OCI-LY7 (cell line): Measurements from ENCODE around the gene LRIG2. TPM values are rescaled to one million over a fixed set of nuclear protein-coding genes. Genes with fewer than 3 reads are reported as not detected.

Experiments
- BruUV-seq: library from RNA; stranded (reverse); fragments of 400-500 nt; replicated peaks from 2 replicates; lab custom pipeline; 2021; lab: Mats Ljungman, UMichigan
- CTCF ChIA-PET: fragments of 300-600 bp; sonication (Branson Sonifier 250); formaldehyde crosslinking; loops from one replicate; lab custom pipeline; 2022; ENCODE audit warnings: antibody characterized with exemption; ENCODE audit not compliant: unreplicated experiment; lab: Charles Lee
- POLR2A ChIA-PET: fragments of 300-600 bp; sonication (Branson Sonifier 250); formaldehyde crosslinking; loops from one replicate; lab custom pipeline; 2022; ENCODE audit warnings: antibody characterized with exemption; lab: Charles Lee
- DNase-seq: peaks from one replicate; pipeline ENCODE4 v3.0.0-alpha.2; 2015; ENCODE audit warnings: low spot score
- H2AFZ ChIP-seq: fragments of 200-600 bp; sonication (generic), shearing (Covaris generic); 2 replicates; pipeline ENCODE4 v1.6.1; 2014; ENCODE audit warnings: mild to moderate bottlenecking, antibody characterized with exemption, low read length, moderate library complexity
- H3K27ac ChIP-seq: fragments of 200-600 bp; sonication (generic); 2 replicates; pipeline ENCODE4 v1.5.1; 2014; ENCODE audit warnings: mixed run types, low read depth, mild to moderate bottlenecking, moderate library complexity, low read length, inconsistent platforms; ENCODE audit not compliant: poor library complexity, severe bottlenecking
- H3K36me3 ChIP-seq: fragments of 200-600 bp; sonication (generic); 2 replicates; pipeline ENCODE4 v1.6.1; 2014; ENCODE audit warnings: mild to moderate bottlenecking, antibody characterized with exemption, low read length, moderate library complexity, mixed read lengths; ENCODE audit not compliant: insufficient read depth
- H3K4me1 ChIP-seq: fragments of 200-600 bp; sonication (generic); 2 replicates; pipeline ENCODE4 v1.5.1; 2014; ENCODE audit warnings: mild to moderate bottlenecking, low read length; ENCODE audit not compliant: insufficient read depth, poor library complexity, severe bottlenecking
- H3K4me2 ChIP-seq: fragments of 200-600 bp; sonication (generic); 2 replicates; pipeline ENCODE4 v1.6.1; 2014; ENCODE audit warnings: mild to moderate bottlenecking, low read length
- H3K4me3 ChIP-seq: fragments of 200-600 bp; sonication (generic); 2 replicates; pipeline ENCODE4 v1.5.1; 2014; ENCODE audit warnings: mild to moderate bottlenecking, low read depth, low read length; ENCODE audit not compliant: poor library complexity, severe bottlenecking
- H3K79me2 ChIP-seq: fragments of 200-600 bp; sonication (generic); 2 replicates; pipeline ENCODE4 v1.6.1; 2016; ENCODE audit warnings: low read depth, mild to moderate bottlenecking, low read length, moderate library complexity, mixed read lengths; ENCODE audit not compliant: insufficient read depth
- H3K9me2 ChIP-seq: fragments of 200-600 bp; sonication (generic); 2 replicates; pipeline ENCODE4 v1.6.1; 2016; ENCODE audit warnings: mild to moderate bottlenecking, low read length, mixed read lengths; ENCODE audit not compliant: insufficient read depth
- H3K9me3 ChIP-seq: fragments of 200-600 bp; sonication (generic); 2 replicates; pipeline ENCODE4 v1.6.1; 2014; ENCODE audit warnings: mild to moderate bottlenecking, mixed run types, low read length, mixed read lengths
- H4K20me1 ChIP-seq: fragments of 200-600 bp; sonication (generic); 2 replicates; pipeline ENCODE4 v1.6.1; 2014; ENCODE audit warnings: mild to moderate bottlenecking, antibody characterized with exemption, low read length, moderate library complexity, mixed read lengths; ENCODE audit not compliant: insufficient read depth
- EZH2phosphoT487 ChIP-seq: fragments of 200-600 bp; sonication (generic); IDR thresholded peaks from 2 replicates; pipeline ENCODE4 v1.6.1; 2018; ENCODE audit warnings: low read depth, borderline replicate concordance, mild to moderate bottlenecking, mixed run types, antibody characterized with exemption, low read length, moderate library complexity, mixed read lengths
- intact Hi-C: fragments of 100-400 bp; cut with micrococcal nuclease; formaldehyde crosslinking; loops from one replicate; pipeline ENCODE4 v1.10.0; 2022; ENCODE audit not compliant: unreplicated experiment
- total RNA-seq, 2 experiments: library from RNA; depleted of rRNA in 1 of 2; stranded (reverse); fragments of >200 nt in 1 of 2; shearing (Covaris generic) in 1 of 2; gene quantifications; 2 replicates each; pipeline ENCODE4 v1.2.3, GENCODE V29; 2014 to 2022
- TF ChIP-seq, protein P1 (sequence below): fragments of 200-600 bp; sonication (generic); conservative IDR thresholded peaks from 2 replicates; pipeline ENCODE4 v1.5.1; 2014; ENCODE audit warnings: mild to moderate bottlenecking, antibody characterized with exemption, low read length, moderate library complexity, mixed read lengths

Gene LRIG2
- total RNA-seq, 2 experiments from 2014 or later, result 11.6 to 16.7 TPM

DNA sequence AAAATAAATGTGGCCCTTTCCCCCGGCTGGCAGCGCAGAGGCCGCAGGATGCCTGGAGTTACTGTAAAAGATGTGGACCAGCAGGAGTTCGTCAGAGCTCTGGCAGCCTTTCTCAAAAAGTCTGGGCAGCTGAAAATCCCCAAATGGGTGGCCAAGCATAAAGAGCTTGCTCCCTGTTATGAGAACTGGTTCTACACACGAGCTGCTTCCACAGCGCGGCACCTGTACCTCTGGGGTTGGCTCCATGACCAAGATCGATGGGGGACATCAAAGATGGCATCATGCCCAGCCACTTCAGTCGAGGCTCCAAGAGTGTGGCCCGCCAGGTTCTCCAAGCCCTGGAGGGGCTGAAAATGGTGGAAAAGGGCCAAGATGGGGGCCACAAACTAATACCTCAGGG lies 95.9 kb downstream of the LRIG2 start:
- Histone ChIP-seq H2AFZ (no peak overlapping the region), H3K9me3 (no peaks in the 10 kb centered on the region), H3K4me2 (no peak overlapping the region), H4K20me1 (no peaks in the 10 kb centered on the region), H3K4me1 (no peaks in the 10 kb centered on the region), H3K4me3 (no peak overlapping the region), H3K79me2 (no peaks in the 10 kb centered on the region), H3K36me3 (no peaks in the 10 kb centered on the region), H3K27ac (no peak overlapping the region), H3K9me2 (no peaks in the 10 kb centered on the region)
- no peak for DNase-seq
- TF ChIP-seq, protein P1, sequence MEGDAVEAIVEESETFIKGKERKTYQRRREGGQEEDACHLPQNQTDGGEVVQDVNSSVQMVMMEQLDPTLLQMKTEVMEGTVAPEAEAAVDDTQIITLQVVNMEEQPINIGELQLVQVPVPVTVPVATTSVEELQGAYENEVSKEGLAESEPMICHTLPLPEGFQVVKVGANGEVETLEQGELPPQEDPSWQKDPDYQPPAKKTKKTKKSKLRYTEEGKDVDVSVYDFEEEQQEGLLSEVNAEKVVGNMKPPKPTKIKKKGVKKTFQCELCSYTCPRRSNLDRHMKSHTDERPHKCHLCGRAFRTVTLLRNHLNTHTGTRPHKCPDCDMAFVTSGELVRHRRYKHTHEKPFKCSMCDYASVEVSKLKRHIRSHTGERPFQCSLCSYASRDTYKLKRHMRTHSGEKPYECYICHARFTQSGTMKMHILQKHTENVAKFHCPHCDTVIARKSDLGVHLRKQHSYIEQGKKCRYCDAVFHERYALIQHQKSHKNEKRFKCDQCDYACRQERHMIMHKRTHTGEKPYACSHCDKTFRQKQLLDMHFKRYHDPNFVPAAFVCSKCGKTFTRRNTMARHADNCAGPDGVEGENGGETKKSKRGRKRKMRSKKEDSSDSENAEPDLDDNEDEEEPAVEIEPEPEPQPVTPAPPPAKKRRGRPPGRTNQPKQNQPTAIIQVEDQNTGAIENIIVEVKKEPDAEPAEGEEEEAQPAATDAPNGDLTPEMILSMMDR, result no peak
- no peak for TF ChIP-seq EZH2phosphoT487
- BruUV-seq, result no TSS peak
- intact Hi-C loops, result no loop called here
- POLR2A ChIA-PET, result no interaction called here
- CTCF ChIA-PET, result interaction anchor here (0.6 kb wide), 1 partner anchor 14 kb away, joined by 3 read pairs; no protein-coding TSS in a partner anchor

- CTCF ChIA-PET, result interaction anchor here (0.6 kb wide), 1 partner anchor 13 kb away, joined by 3 read pairs; no protein-coding TSS in a partner anchor
- no TSS peak for BruUV-seq
- H3K9me3 ChIP-seq, result no peaks in the 10 kb centered on the region
- no peaks in the 10 kb centered on the region for H3K4me1 ChIP-seq
- H3K4me2 ChIP-seq, result no peak overlapping the region
- TF ChIP-seq, protein P1, result no peak
- TF ChIP-seq EZH2phosphoT487, result no peak
- no peaks in the 10 kb centered on the region for H3K79me2 ChIP-seq
- H3K27ac ChIP-seq, result no peak overlapping the region
- H2AFZ ChIP-seq, result no peak overlapping the region
- H3K36me3 ChIP-seq, result no peaks in the 10 kb centered on the region
- intact Hi-C loops, result no loop called here
- no peaks in the 10 kb centered on the region for H4K20me1 ChIP-seq
- H3K4me3 ChIP-seq, result no peak overlapping the region
- POLR2A ChIA-PET, result interaction anchor here (0.6 kb wide), 1 partner anchor 41 kb away, joined by 7 read pairs; no protein-coding TSS in a partner anchor
- no peaks in the 10 kb centered on the region for H3K9me2 ChIP-seq
- no peak for DNase-seq
These were observed 96.6 kb downstream of the LRIG2 start for GRCh38 chr1:113169591-113169990.

- DNase-seq, result peak; percentile 7
- TF ChIP-seq EZH2phosphoT487, result no peak
- TF ChIP-seq, protein P1, result no peak
- Histone ChIP-seq H3K79me2 (no peaks in the 10 kb centered on the region), H3K9me3 (no peaks in the 10 kb centered on the region), H4K20me1 (no peaks in the 10 kb centered on the region), H3K4me2 (no peak overlapping the region), H3K4me3 (no peak overlapping the region), H3K27ac (no peak overlapping the region), H3K4me1 (no peaks in the 10 kb centered on the region), H2AFZ (no peak overlapping the region), H3K9me2 (no peaks in the 10 kb centered on the region), H3K36me3 (no peaks in the 10 kb centered on the region)
- BruUV-seq, result no TSS peak
- POLR2A ChIA-PET, result interaction anchor here (0.6 kb wide), 1 partner anchor 1148 kb away, joined by 3 read pairs; no protein-coding TSS in a partner anchor
- CTCF ChIA-PET, result no interaction called here
- intact Hi-C loops, result no loop called here
These were observed 97.5 kb downstream of the LRIG2 start for GRCh38 chr1:113170519-113170918.
